ENCODE measurements around the gene GFOD1.

DNA sequence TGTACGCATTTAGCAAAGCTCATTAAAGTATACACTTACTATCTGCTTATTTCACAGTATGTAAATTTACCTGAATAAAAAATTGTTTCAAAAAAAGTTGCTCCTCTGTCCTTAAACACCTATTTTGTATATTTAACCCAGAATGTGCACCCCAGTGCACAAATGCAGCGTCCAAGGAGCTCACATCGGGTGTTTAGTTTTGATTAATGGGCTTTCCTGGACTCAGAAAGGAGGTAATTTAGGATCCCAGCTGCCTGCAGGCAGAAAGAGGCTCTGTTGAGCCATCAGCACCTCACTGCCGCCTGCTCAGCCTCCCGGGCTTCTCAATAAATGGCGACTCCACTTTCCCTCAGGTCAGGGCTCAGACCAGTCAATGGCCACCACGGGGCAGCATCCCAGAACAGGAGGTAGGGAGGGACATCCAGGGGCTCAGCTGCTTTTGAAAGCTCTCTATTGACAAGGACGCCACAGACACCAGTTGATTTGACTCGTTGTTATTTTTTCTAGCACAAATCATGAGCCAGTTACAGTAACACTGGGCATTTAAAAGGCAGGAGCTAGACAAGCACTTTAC is 88.9 kb downstream of the GFOD1 start:
- TF ChIP-seq ZNF8 (CRISPR knock-in tag; IDR thresholded peaks at IDR 0.05) (no peak), RARB (CRISPR knock-in tag; IDR thresholded peaks at IDR 0.05) (no peak), TCF4 (CRISPR knock-in tag; IDR thresholded peaks at IDR 0.05; ENCODE audit: borderline replicate concordance) (no peak), ZFP30 (CRISPR knock-in tag; IDR thresholded peaks at IDR 0.05) (no peak), ISL1 (CRISPR knock-in tag; IDR thresholded peaks at IDR 0.05) (no peak), SNAI2 (CRISPR knock-in tag; IDR thresholded peaks at IDR 0.05) (no peak)
- TF ChIP-seq, protein P1, sequence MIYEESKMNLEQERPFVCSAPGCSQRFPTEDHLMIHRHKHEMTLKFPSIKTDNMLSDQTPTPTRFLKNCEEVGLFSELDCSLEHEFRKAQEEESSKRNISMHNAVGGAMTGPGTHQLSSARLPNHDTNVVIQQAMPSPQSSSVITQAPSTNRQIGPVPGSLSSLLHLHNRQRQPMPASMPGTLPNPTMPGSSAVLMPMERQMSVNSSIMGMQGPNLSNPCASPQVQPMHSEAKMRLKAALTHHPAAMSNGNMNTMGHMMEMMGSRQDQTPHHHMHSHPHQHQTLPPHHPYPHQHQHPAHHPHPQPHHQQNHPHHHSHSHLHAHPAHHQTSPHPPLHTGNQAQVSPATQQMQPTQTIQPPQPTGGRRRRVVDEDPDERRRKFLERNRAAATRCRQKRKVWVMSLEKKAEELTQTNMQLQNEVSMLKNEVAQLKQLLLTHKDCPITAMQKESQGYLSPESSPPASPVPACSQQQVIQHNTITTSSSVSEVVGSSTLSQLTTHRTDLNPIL (CRISPR knock-in tag; IDR thresholded peaks at IDR 0.05; ENCODE audit: low read depth), result no peak

Data from SK-N-SH treated with all-trans-retinoic acid at 6 μM for 48 hours (cell line).